ENCODE results near the gene EFNB1. TPM values are rescaled to one million over a fixed set of nuclear protein-coding genes. Genes with fewer than 3 reads are reported as not detected.
"Not testable (repeated sequence)": the region's sequence is repeated elsewhere in the genome, so short reads cannot be mapped to it uniquely, and the experiment has no call there.

Gene EFNB1
- 1 to 10 TPM; 2.8 to 4.1 TPM for total RNA-seq

- H3K4me1 Mint-ChIP-seq, result peaks cover 9% of the 10 kb centered on the region
- H3K27me3 Mint-ChIP-seq, result no peaks in the 10 kb centered on the region
- H3K36me3 Mint-ChIP-seq (ENCODE audit: low read depth), result no peaks in the 10 kb centered on the region
- H3K9me3 Mint-ChIP-seq, result no peaks in the 10 kb centered on the region
- H3K4me3 Mint-ChIP-seq, result peak within 1 kb of the TSS; percentile 90
- peak within 1 kb of the TSS; percentile 82 for H3K27ac Mint-ChIP-seq
- peak; percentile 92 for ATAC-seq (replicated peaks)
Measured at GRCh38 chrX:68828740-68829581, at the start of gene EFNB1. TSS of gene EFNB1 (plus strand) at chrX:68829021. CDS start at chrX:68829777, 756 bp downstream.

GRCh38 chrX:68781295-68781694 is 47.5 kb upstream of the EFNB1 start:
- H3K9me3 Mint-ChIP-seq; H3K4me1 Mint-ChIP-seq; H3K27ac Mint-ChIP-seq; H3K27me3 Mint-ChIP-seq; H3K36me3 Mint-ChIP-seq (ENCODE audit: low read depth); ATAC-seq (replicated peaks); H3K4me3 Mint-ChIP-seq: not testable (repeated sequence)

- H3K27me3 Mint-ChIP-seq, result no peaks in the 10 kb centered on the region
- H3K36me3 Mint-ChIP-seq (ENCODE audit: low read depth), result no peaks in the 10 kb centered on the region
- no peak overlapping the region for H3K4me3 Mint-ChIP-seq
- H3K27ac Mint-ChIP-seq, result no peak overlapping the region
- H3K9me3 Mint-ChIP-seq, result no peaks in the 10 kb centered on the region
- no peaks in the 10 kb centered on the region for H3K4me1 Mint-ChIP-seq
- ATAC-seq (replicated peaks), result no peak
Measured at GRCh38 chrX:68784816-68785215, 44.0 kb upstream of the EFNB1 start.

- not testable (repeated sequence) for H3K27ac Mint-ChIP-seq; H3K4me1 Mint-ChIP-seq; H3K36me3 Mint-ChIP-seq (ENCODE audit: low read depth); H3K4me3 Mint-ChIP-seq; H3K27me3 Mint-ChIP-seq; H3K9me3 Mint-ChIP-seq; ATAC-seq (replicated peaks)
Measured at GRCh38 chrX:68786581-68786980, 42.2 kb upstream of the EFNB1 start.

GRCh38 chrX:68789966-68790365 is 38.9 kb upstream of the EFNB1 start:
- H3K4me1 Mint-ChIP-seq, result no peaks in the 10 kb centered on the region
- H3K27me3 Mint-ChIP-seq, result no peaks in the 10 kb centered on the region
- no peak for ATAC-seq (replicated peaks)
- H3K27ac Mint-ChIP-seq, result no peak overlapping the region
- H3K9me3 Mint-ChIP-seq, result no peaks in the 10 kb centered on the region
- no peaks in the 10 kb centered on the region for H3K36me3 Mint-ChIP-seq (ENCODE audit: low read depth)
- no peak overlapping the region for H3K4me3 Mint-ChIP-seq

- H3K4me3 Mint-ChIP-seq, result no peak overlapping the region
- H3K4me1 Mint-ChIP-seq, result no peaks in the 10 kb centered on the region
- H3K36me3 Mint-ChIP-seq (ENCODE audit: low read depth), result no peaks in the 10 kb centered on the region
- H3K27ac Mint-ChIP-seq, result no peak overlapping the region
- ATAC-seq (replicated peaks), result no peak
- no peaks in the 10 kb centered on the region for H3K9me3 Mint-ChIP-seq
- H3K27me3 Mint-ChIP-seq, result no peaks in the 10 kb centered on the region
Measured at GRCh38 chrX:68792083-68792482, 36.7 kb upstream of the EFNB1 start.

GRCh38 chrX:68794461-68794860 is 34.4 kb upstream of the EFNB1 start:
- ATAC-seq (replicated peaks), result no peak
- Mint-ChIP-seq H3K27ac (no peak overlapping the region), H3K9me3 (no peaks in the 10 kb centered on the region), H3K4me1 (no peaks in the 10 kb centered on the region), H3K27me3 (no peaks in the 10 kb centered on the region), H3K4me3 (no peak overlapping the region), H3K36me3 (ENCODE audit: low read depth) (no peaks in the 10 kb centered on the region)

- Mint-ChIP-seq H3K27ac (no peak overlapping the region), H3K27me3 (peaks cover 7% of the 10 kb centered on the region), H3K9me3 (no peaks in the 10 kb centered on the region), H3K4me1 (no peaks in the 10 kb centered on the region), H3K36me3 (ENCODE audit: low read depth) (no peaks in the 10 kb centered on the region), H3K4me3 (no peak overlapping the region)
- ATAC-seq (replicated peaks), result no peak
Measured at GRCh38 chrX:68795741-68796140, 33.1 kb upstream of the EFNB1 start.

- not testable (repeated sequence) for H3K4me1 Mint-ChIP-seq; H3K9me3 Mint-ChIP-seq; ATAC-seq (replicated peaks); H3K27ac Mint-ChIP-seq; H3K4me3 Mint-ChIP-seq; H3K27me3 Mint-ChIP-seq; H3K36me3 Mint-ChIP-seq (ENCODE audit: low read depth)
Measured at GRCh38 chrX:68798400-68798799, 30.4 kb upstream of the EFNB1 start.

- Mint-ChIP-seq H3K4me3 (no peak overlapping the region), H3K9me3 (no peaks in the 10 kb centered on the region), H3K27ac (no peak overlapping the region), H3K27me3 (peaks cover 7% of the 10 kb centered on the region), H3K4me1 (no peaks in the 10 kb centered on the region), H3K36me3 (ENCODE audit: low read depth) (no peaks in the 10 kb centered on the region)
- no peak for ATAC-seq (replicated peaks)
Measured at GRCh38 chrX:68801737-68802290, 27.0 kb upstream of the EFNB1 start.

GRCh38 chrX:68807818-68808217 is 21.0 kb upstream of the EFNB1 start:
- H3K36me3 Mint-ChIP-seq (ENCODE audit: low read depth), result no peaks in the 10 kb centered on the region
- no peak overlapping the region for H3K27ac Mint-ChIP-seq
- H3K27me3 Mint-ChIP-seq, result peaks cover 8% of the 10 kb centered on the region
- no peak for ATAC-seq (replicated peaks)
- no peaks in the 10 kb centered on the region for H3K9me3 Mint-ChIP-seq
- no peaks in the 10 kb centered on the region for H3K4me1 Mint-ChIP-seq
- H3K4me3 Mint-ChIP-seq, result no peak overlapping the region

- Mint-ChIP-seq H3K4me1 (no peaks in the 10 kb centered on the region), H3K9me3 (no peaks in the 10 kb centered on the region), H3K4me3 (no peak overlapping the region), H3K27ac (no peak overlapping the region), H3K27me3 (peaks cover 8% of the 10 kb centered on the region), H3K36me3 (ENCODE audit: low read depth) (no peaks in the 10 kb centered on the region)
- no peak for ATAC-seq (replicated peaks)
Measured at GRCh38 chrX:68808686-68809357, 20.0 kb upstream of the EFNB1 start.

GRCh38 chrX:68820476-68821110 is 8.2 kb upstream of the EFNB1 start:
- no peaks in the 10 kb centered on the region for H3K4me1 Mint-ChIP-seq
- no peak for ATAC-seq (replicated peaks)
- H3K36me3 Mint-ChIP-seq (ENCODE audit: low read depth), result no peaks in the 10 kb centered on the region

GRCh38 chrX:68821616-68822015 is 7.2 kb upstream of the EFNB1 start:
- no peaks in the 10 kb centered on the region for H3K36me3 Mint-ChIP-seq (ENCODE audit: low read depth)
- no peak for ATAC-seq (replicated peaks)
- H3K9me3 Mint-ChIP-seq, result no peaks in the 10 kb centered on the region
- H3K27ac Mint-ChIP-seq, result no peak overlapping the region
- no peak overlapping the region for H3K4me3 Mint-ChIP-seq
- H3K27me3 Mint-ChIP-seq, result no peaks in the 10 kb centered on the region
- no peaks in the 10 kb centered on the region for H3K4me1 Mint-ChIP-seq

More at GRCh38 chrX:68820476-68821110, 8.2 kb upstream of the EFNB1 start:
- Mint-ChIP-seq H3K27ac (no peak overlapping the region), H3K27me3 (peaks cover 1% of the 10 kb centered on the region), H3K4me3 (no peak overlapping the region), H3K9me3 (no peaks in the 10 kb centered on the region)
